DOHH2 (cell line): Measurements from ENCODE around the gene TAF4.

Experiments
- H3F3A ChIP-seq: fragments of 200-600 bp; sonication (generic), shearing (Covaris generic); 2 replicates; pipeline ENCODE4 v1.6.0; 2016; ENCODE audit warnings: antibody characterized with exemption, mild to moderate bottlenecking; ENCODE audit not compliant: control insufficient read depth, insufficient read depth
- H3K27ac ChIP-seq: fragments of 200-600 bp; sonication (generic); 2 replicates; pipeline ENCODE4 v1.5.1; 2014; ENCODE audit warnings: low read depth, mild to moderate bottlenecking, low read length, moderate library complexity
- H3K27me3 ChIP-seq: fragments of 200-600 bp; sonication (generic); 2 replicates; pipeline ENCODE4 v1.6.1; 2014; ENCODE audit warnings: mild to moderate bottlenecking, low read length, mixed read lengths; ENCODE audit not compliant: control insufficient read depth
- H3K36me3 ChIP-seq: fragments of 200-600 bp; sonication (generic); 2 replicates; pipeline ENCODE4 v1.6.1; 2014; ENCODE audit warnings: mild to moderate bottlenecking, low read length, moderate library complexity, mixed read lengths; ENCODE audit not compliant: control insufficient read depth
- H3K4me1 ChIP-seq: fragments of 200-600 bp; sonication (generic); 2 replicates; pipeline ENCODE4 v1.6.1; 2014; ENCODE audit warnings: mild to moderate bottlenecking, low read length, mixed read lengths; ENCODE audit not compliant: control insufficient read depth
- H3K4me2 ChIP-seq: fragments of 200-600 bp; sonication (generic); 2 replicates; pipeline ENCODE4 v1.6.0; 2014; ENCODE audit warnings: mild to moderate bottlenecking, low read length, moderate library complexity
- H3K4me3 ChIP-seq: fragments of 200-600 bp; sonication (generic); 2 replicates; pipeline ENCODE4 v1.5.1; 2014; ENCODE audit warnings: mild to moderate bottlenecking, low read length, mixed read lengths
- H3K79me2 ChIP-seq: fragments of 200-600 bp; sonication (generic); 2 replicates; pipeline ENCODE4 v1.6.1; 2014; ENCODE audit warnings: mild to moderate bottlenecking, low read length, mixed read lengths; ENCODE audit not compliant: control insufficient read depth
- H3K9me2 ChIP-seq: fragments of 200-600 bp; sonication (generic); replicated peaks from 2 replicates; pipeline ENCODE4 v1.6.1; 2014; ENCODE audit warnings: mild to moderate bottlenecking, low read length, mixed read lengths; ENCODE audit not compliant: control insufficient read depth
- H3K9me3 ChIP-seq: fragments of 200-600 bp; sonication (generic); 2 replicates; pipeline ENCODE4 v1.6.1; 2014; ENCODE audit warnings: antibody characterized with exemption, low read length, mixed read lengths; ENCODE audit not compliant: control insufficient read depth, insufficient read depth
- H4K20me1 ChIP-seq: fragments of 200-600 bp; sonication (generic); 2 replicates; pipeline ENCODE4 v1.6.0; 2014; ENCODE audit warnings: low read depth, mild to moderate bottlenecking, antibody characterized with exemption, low read length, moderate library complexity; ENCODE audit not compliant: control insufficient read depth, insufficient read depth
- CTCF ChIP-seq: fragments of 200-600 bp; sonication (generic); IDR thresholded peaks from one replicate; pipeline ENCODE4 v1.5.1; 2014; ENCODE audit warnings: antibody characterized with exemption, mild to moderate bottlenecking, low read depth, low read length; ENCODE audit not compliant: poor library complexity, severe bottlenecking
- EZH2phosphoT487 ChIP-seq: fragments of 200-600 bp; sonication (generic); IDR thresholded peaks from 2 replicates; pipeline ENCODE4 v1.6.1; 2017; ENCODE audit warnings: borderline replicate concordance, mild to moderate bottlenecking, antibody characterized with exemption, low read length, moderate library complexity, mixed read lengths

Gene TAF4

GRCh38 chr20:62068997-62069396 lies 3.3 kb upstream of the TAF4 start:
- H3K27ac ChIP-seq: no peak overlapping the region
- H3K27me3 ChIP-seq: no peaks in the 10 kb centered on the region
- H3K36me3 ChIP-seq: no peaks in the 10 kb centered on the region; the same call in 1 of the 2 replicates
- peaks cover 13% of the 10 kb centered on the region for H3K79me2 ChIP-seq
- no peak overlapping the region for H3K4me3 ChIP-seq
- TF ChIP-seq CTCF (no peak), EZH2phosphoT487 (no peak)
- peaks cover 3% of the 10 kb centered on the region for H3F3A ChIP-seq
- H3K4me2 ChIP-seq: no peak overlapping the region
- peaks cover 29% of the 10 kb centered on the region for H3K4me1 ChIP-seq
- no peaks in the 10 kb centered on the region for H3K9me2 ChIP-seq
- H3K9me3 ChIP-seq: peaks cover 9% of the 10 kb centered on the region
- H4K20me1 ChIP-seq: no peaks in the 10 kb centered on the region

- peaks cover 26% of the 10 kb centered on the region for H3K79me2 ChIP-seq
- H3K4me3 ChIP-seq: peak overlapping the region; percentile 86
- peaks cover 42% of the 10 kb centered on the region for H3K4me1 ChIP-seq
- H3F3A ChIP-seq: peaks cover 3% of the 10 kb centered on the region
- no peak overlapping the region; the same call in 1 of the 2 replicates for H3K27ac ChIP-seq
- TF ChIP-seq EZH2phosphoT487: no peak
- no peak for TF ChIP-seq CTCF
- H3K36me3 ChIP-seq: peaks cover 12% of the 10 kb centered on the region
- H3K4me2 ChIP-seq: peak overlapping the region; percentile 99
- H3K27me3 ChIP-seq: no peaks in the 10 kb centered on the region
- no peaks in the 10 kb centered on the region; the same call in 1 of the 2 replicates for H4K20me1 ChIP-seq
- no peaks in the 10 kb centered on the region for H3K9me2 ChIP-seq
- no peaks in the 10 kb centered on the region; the same call in 1 of the 2 replicates for H3K9me3 ChIP-seq
Observed at GRCh38 chr20:62067547-62068260, 2.0 kb upstream of the TAF4 start.

- H3K79me2 ChIP-seq: peaks cover 33% of the 10 kb centered on the region
- no peaks in the 10 kb centered on the region for H3K9me3 ChIP-seq
- H3K9me2 ChIP-seq: no peaks in the 10 kb centered on the region
- peaks cover 19% of the 10 kb centered on the region for H3K36me3 ChIP-seq
- no peaks in the 10 kb centered on the region for H3K27me3 ChIP-seq
- H3K27ac ChIP-seq: peak overlapping the region; percentile 27; the same call in 1 of the 2 replicates
- H3F3A ChIP-seq: peaks cover 5% of the 10 kb centered on the region
- peak overlapping the region; percentile 99 for H3K4me2 ChIP-seq
- H3K4me1 ChIP-seq: peaks cover 46% of the 10 kb centered on the region
- H3K4me3 ChIP-seq: peak overlapping the region; percentile 86
- TF ChIP-seq EZH2phosphoT487 (no peak), CTCF (no peak)
- H4K20me1 ChIP-seq: peaks cover 4% of the 10 kb centered on the region
Observed at GRCh38 chr20:62066983-62067433, 1.3 kb upstream of the TAF4 start.
